CD14-positive monocyte (primary cell): ENCODE measurements around the gene TRAPPC13. TPM values are rescaled to one million over a fixed set of nuclear protein-coding genes. Genes with fewer than 3 reads are reported as not detected.

Experiments used
- DNase-seq, 3 donors: peaks; one replicate each; pipeline ENCODE4 v3.0.0-alpha.2; 2011 to 2022
- H2AFZ ChIP-seq: 2 replicates; pipeline ENCODE4 v1.6.0; 2012; ENCODE audit warnings: mild to moderate bottlenecking, low read depth, low read length, inconsistent platforms; ENCODE audit not compliant: insufficient read depth, poor library complexity, severe bottlenecking
- H3K27ac ChIP-seq, 2 donors: 1 replicate in 1 of 2; 2 replicates in 1 of 2; pipeline ENCODE4 v1.5.1; 2012 to 2013; ENCODE audit warnings: low read length in 2 of 2, control low read depth in 1 of 2, inconsistent platforms in 1 of 2, low read depth in 1 of 2, mild to moderate bottlenecking in 1 of 2
- H3K27me3 ChIP-seq, 2 donors: one replicate each; pipeline versions ENCODE4 v1.6.0 to v1.6.1; 2011 to 2013; ENCODE audit warnings: low read length in 2 of 2; ENCODE audit not compliant: control insufficient read depth in 2 of 2, insufficient read depth in 2 of 2
- H3K36me3 ChIP-seq, 2 donors: replicated peaks in 1 of 2; 1 replicate in 1 of 2; 2 replicates in 1 of 2; pipeline versions ENCODE4 v1.5.1 to v1.6.1; 2012 to 2013; ENCODE audit warnings: low read length in 2 of 2, control low read depth in 1 of 2, inconsistent platforms in 1 of 2, mild to moderate bottlenecking in 1 of 2; ENCODE audit not compliant: insufficient read depth in 2 of 2, control insufficient read depth in 1 of 2
- H3K4me1 ChIP-seq, 2 donors: 1 replicate in 1 of 2; 2 replicates in 1 of 2; pipeline versions ENCODE4 v1.5.1 to v1.6.1; 2012 to 2013; ENCODE audit warnings: low read length in 2 of 2, control low read depth in 1 of 2, inconsistent platforms in 1 of 2, mild to moderate bottlenecking in 1 of 2, moderate library complexity in 1 of 2; ENCODE audit not compliant: insufficient read depth in 2 of 2, control insufficient read depth in 1 of 2
- H3K4me2 ChIP-seq: replicated peaks from 2 replicates; pipeline ENCODE3; 2012; ENCODE audit warnings: low read length, moderate library complexity, mild to moderate bottlenecking; ENCODE audit not compliant: poor library complexity, severe bottlenecking; ENCODE audit errors: extremely low read depth
- H3K4me3 ChIP-seq, 3 experiments: fragments of 200-600 bp in 1 of 3; sonication (generic) in 1 of 3; replicated peaks in 1 of 3; 1 replicate in 2 of 3; 2 replicates in 1 of 3; pipeline ENCODE4 v1.5.1; 2011 to 2013; ENCODE audit warnings: low read length in 3 of 3, mild to moderate bottlenecking in 3 of 3, control low read depth in 2 of 3, low read depth in 2 of 3, inconsistent platforms in 1 of 3, moderate library complexity in 1 of 3
- H3K79me2 ChIP-seq: 2 replicates; pipeline ENCODE4 v1.6.0; 2012; ENCODE audit warnings: mild to moderate bottlenecking, control low read depth, inconsistent platforms, low read length, moderate library complexity; ENCODE audit not compliant: insufficient read depth
- H3K9ac ChIP-seq: 2 replicates; pipeline ENCODE4 v1.6.0; 2017; ENCODE audit warnings: low read length, mild to moderate bottlenecking; ENCODE audit not compliant: insufficient read depth, poor library complexity, severe bottlenecking
- H3K9me3 ChIP-seq, 2 donors: replicated peaks in 1 of 2; 1 replicate in 1 of 2; 2 replicates in 1 of 2; pipeline versions ENCODE4 v1.5.1 to v1.6.1; 2012 to 2013; ENCODE audit warnings: low read length in 2 of 2, control low read depth in 1 of 2; ENCODE audit not compliant: control insufficient read depth in 1 of 2, insufficient read depth in 1 of 2
- H4K20me1 ChIP-seq: 2 replicates; pipeline ENCODE4 v1.6.0; 2012; ENCODE audit warnings: mild to moderate bottlenecking, low read length, control low read depth, moderate library complexity; ENCODE audit not compliant: insufficient read depth
- H3K27ac Mint-ChIP-seq, 7 donors: one replicate each; pipeline ENCODE4 v1.8.0; 2020; ENCODE audit warnings: mild to moderate bottlenecking in 7 of 7, mixed read lengths in 7 of 7, moderate library complexity in 6 of 7, inconsistent platforms in 2 of 7
- H3K27me3 Mint-ChIP-seq, 3 donors: one replicate each; pipeline ENCODE4 v1.8.0; 2021 to 2022; ENCODE audit warnings: low read depth in 3 of 3, mild to moderate bottlenecking in 3 of 3, mixed read lengths in 3 of 3, moderate library complexity in 3 of 3, inconsistent platforms in 1 of 3
- H3K36me3 Mint-ChIP-seq, 2 donors: one replicate each; pipeline ENCODE4 v1.8.0; 2020; ENCODE audit warnings: mixed read lengths in 2 of 2, inconsistent platforms in 1 of 2, mild to moderate bottlenecking in 1 of 2
- H3K4me1 Mint-ChIP-seq: one replicate; pipeline ENCODE4 v1.8.0; 2020; ENCODE audit warnings: mild to moderate bottlenecking, mixed read lengths
- H3K4me3 Mint-ChIP-seq, 2 donors: one replicate each; pipeline ENCODE4 v1.8.0; 2020; ENCODE audit warnings: mild to moderate bottlenecking in 2 of 2, mixed read lengths in 2 of 2, moderate library complexity in 1 of 2
- H3K9me3 Mint-ChIP-seq, 7 donors: one replicate each; pipeline ENCODE4 v1.8.0; 2020 to 2022; ENCODE audit warnings: mixed read lengths in 7 of 7, mild to moderate bottlenecking in 6 of 7, moderate library complexity in 6 of 7, inconsistent platforms in 2 of 7
- WGBS: methylation state at CpG from one replicate; pipeline ENCODE4 v1.1.5; 2013; ENCODE audit warnings: missing lambda C conversion rate; ENCODE audit not compliant: insufficient coverage; 5-methylcytosine and 5-hydroxymethylcytosine counted together
- intact Hi-C, 2 donors: fragments of 100-400 bp; cut with micrococcal nuclease; formaldehyde crosslinking; loops; one replicate each; pipeline versions ENCODE4 v1.15.0 to v1.15.1; 2023
- polyA plus RNA-seq, 3 donors: library from polyadenylated mRNA; depleted of rRNA in 1 of 3; unstranded in 2 of 3; stranded (reverse) in 1 of 3; fragments of 300-500 nt in 2 of 3; fragments of >200 nt in 1 of 3; fragmentation: Illumina TruSeq in 2 of 3; gene quantifications; 1 replicate in 2 of 3; 2 replicates in 1 of 3; pipeline ENCODE4 v1.2.3, GENCODE V29; 2012 to 2021
- TF ChIP-seq, protein P1 (sequence below): fragments of 200-600 bp; IDR thresholded peaks from one replicate; pipeline ENCODE4 v1.8.0; 2022; ENCODE audit warnings: antibody characterized with exemption, mild to moderate bottlenecking

TRAPPC13 gene
- polyA plus RNA-seq, 3 donors: 12.0 to 17.3 (median 14.9) TPM

DNA sequence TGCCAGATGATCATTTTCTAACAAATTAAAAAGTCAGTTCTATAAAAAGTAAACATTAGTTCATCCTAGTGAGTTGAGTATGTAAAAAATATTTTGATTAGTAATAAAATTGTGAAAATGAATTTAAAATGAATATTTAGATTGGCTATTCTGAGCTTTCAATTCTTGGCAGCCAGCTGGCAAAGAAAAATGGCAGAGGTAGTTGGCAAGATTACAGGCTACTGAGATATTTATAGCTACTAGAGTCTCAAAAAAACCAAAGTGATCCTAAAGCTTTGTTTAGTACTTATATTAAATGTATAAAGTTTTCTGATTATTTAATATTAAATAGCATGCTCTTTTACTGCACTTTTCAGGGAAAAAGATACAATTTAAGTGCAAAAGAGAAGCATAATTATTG is 72.1 kb downstream of the TRAPPC13 start:
- Histone ChIP-seq H3K79me2 (no peaks in the 10 kb centered on the region), H3K4me1 (no peaks in the 10 kb centered on the region), H3K27ac (no peak overlapping the region), H2AFZ (no peak overlapping the region), H4K20me1 (peaks cover 7% of the 10 kb centered on the region), H3K4me3 (no peak overlapping the region), H3K9me3 (no peaks in the 10 kb centered on the region), H3K27me3 (no peaks in the 10 kb centered on the region), H3K36me3 (peaks cover 49 to 76% of the 10 kb centered on the region in 2 donors), H3K4me2 (no peak overlapping the region), H3K9ac (no peak overlapping the region)
- Mint-ChIP-seq H3K4me1 (no peaks in the 10 kb centered on the region), H3K4me3 (no peak overlapping the region), H3K27me3 (no peaks in the 10 kb centered on the region), H3K9me3 (peaks cover 0 to 3% (median 0%) of the 10 kb centered on the region in 7 donors), H3K27ac (no peak overlapping the region), H3K36me3 (peaks cover 31 to 47% of the 10 kb centered on the region in 2 donors)
- no peak for DNase-seq
- intact Hi-C loops: no loop called here
- TF ChIP-seq, protein P1, sequence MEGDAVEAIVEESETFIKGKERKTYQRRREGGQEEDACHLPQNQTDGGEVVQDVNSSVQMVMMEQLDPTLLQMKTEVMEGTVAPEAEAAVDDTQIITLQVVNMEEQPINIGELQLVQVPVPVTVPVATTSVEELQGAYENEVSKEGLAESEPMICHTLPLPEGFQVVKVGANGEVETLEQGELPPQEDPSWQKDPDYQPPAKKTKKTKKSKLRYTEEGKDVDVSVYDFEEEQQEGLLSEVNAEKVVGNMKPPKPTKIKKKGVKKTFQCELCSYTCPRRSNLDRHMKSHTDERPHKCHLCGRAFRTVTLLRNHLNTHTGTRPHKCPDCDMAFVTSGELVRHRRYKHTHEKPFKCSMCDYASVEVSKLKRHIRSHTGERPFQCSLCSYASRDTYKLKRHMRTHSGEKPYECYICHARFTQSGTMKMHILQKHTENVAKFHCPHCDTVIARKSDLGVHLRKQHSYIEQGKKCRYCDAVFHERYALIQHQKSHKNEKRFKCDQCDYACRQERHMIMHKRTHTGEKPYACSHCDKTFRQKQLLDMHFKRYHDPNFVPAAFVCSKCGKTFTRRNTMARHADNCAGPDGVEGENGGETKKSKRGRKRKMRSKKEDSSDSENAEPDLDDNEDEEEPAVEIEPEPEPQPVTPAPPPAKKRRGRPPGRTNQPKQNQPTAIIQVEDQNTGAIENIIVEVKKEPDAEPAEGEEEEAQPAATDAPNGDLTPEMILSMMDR: no peak

DNA sequence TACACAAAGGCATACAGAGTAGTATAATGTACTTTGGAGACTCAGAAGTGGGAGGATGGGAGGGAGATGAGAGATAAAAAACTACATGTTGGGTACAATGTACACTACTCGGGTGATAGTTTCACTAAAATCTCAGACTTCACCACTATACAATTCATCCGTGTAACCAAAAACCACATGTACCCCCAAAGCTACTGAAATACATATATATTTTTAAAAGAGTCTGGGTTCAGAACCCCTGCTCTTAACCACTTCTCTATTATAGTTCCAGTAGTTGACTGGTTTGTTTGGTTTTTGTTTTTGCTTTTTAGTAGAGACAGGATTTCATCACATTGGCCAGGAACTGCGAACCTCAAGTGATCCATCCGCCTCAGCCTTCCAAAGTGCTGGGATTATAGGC is 74.5 kb downstream of the TRAPPC13 start:
- no peak overlapping the region for H3K4me3 Mint-ChIP-seq
- no peaks in the 10 kb centered on the region for H3K27me3 ChIP-seq
- H3K4me3 ChIP-seq: no peak overlapping the region
- H3K27ac Mint-ChIP-seq: no peak overlapping the region
- intact Hi-C loops: no loop called here
- no peaks in the 10 kb centered on the region for H3K27me3 Mint-ChIP-seq
- H3K4me2 ChIP-seq: no peak overlapping the region
- H3K9ac ChIP-seq: no peak overlapping the region
- 80% methylated on average over 2 of the region's 4 CpGs for WGBS
- H3K27ac ChIP-seq: no peak overlapping the region
- H3K9me3 ChIP-seq: no peaks in the 10 kb centered on the region
- H2AFZ ChIP-seq: no peak overlapping the region
- H4K20me1 ChIP-seq: no peaks in the 10 kb centered on the region
- no peaks in the 10 kb centered on the region for H3K4me1 Mint-ChIP-seq
- H3K4me1 ChIP-seq: no peaks in the 10 kb centered on the region
- H3K36me3 Mint-ChIP-seq: peaks cover 38 to 54% of the 10 kb centered on the region in 2 donors
- DNase-seq: no peak
- H3K9me3 Mint-ChIP-seq: peaks cover 0 to 3% (median 0%) of the 10 kb centered on the region in 7 donors
- peaks cover 62 to 83% of the 10 kb centered on the region in 2 donors for H3K36me3 ChIP-seq
- no peaks in the 10 kb centered on the region for H3K79me2 ChIP-seq
- TF ChIP-seq, protein P1: no peak
